HCT116 (cell line): Measurements from ENCODE around the gene REPS1.

ENCODE experiments used
- ATF3 ChIP-seq: IDR thresholded peaks from 2 replicates; pipeline ENCODE4 v1.6.1; 2012
- EGR1 ChIP-seq: IDR thresholded peaks from 2 replicates; pipeline ENCODE4 v1.6.1; 2012; ENCODE audit warnings: low read depth
- EZH2 ChIP-seq: fragments of 200-600 bp; sonication (generic); IDR thresholded peaks from 2 replicates; pipeline ENCODE4 v1.6.1; 2017; ENCODE audit warnings: antibody characterized with exemption, mixed run types
- FOSL1 ChIP-seq: IDR thresholded peaks from 2 replicates; pipeline ENCODE4 v1.6.1; 2012; ENCODE audit warnings: low read depth
- POLR2A ChIP-seq: IDR thresholded peaks from 2 replicates; pipeline ENCODE4 v1.7.0; 2011; ENCODE audit warnings: borderline replicate concordance; ENCODE audit not compliant: insufficient read depth, insufficient read length; ENCODE audit errors: extremely low read depth
- TF ChIP-seq, protein P1 (sequence below), 3 experiments: fragments of 200-600 bp in 1 of 3; sonication (generic) in 1 of 3; IDR thresholded peaks in 2 of 3; conservative IDR thresholded peaks in 1 of 3; 2 replicates each; pipeline ENCODE4 v1.5.1; 2012 to 2017; ENCODE audit warnings: low read depth in 2 of 3, low read length in 2 of 3, antibody characterized with exemption in 1 of 3, borderline replicate concordance in 1 of 3, control low read depth in 1 of 3, mild to moderate bottlenecking in 1 of 3, mixed read lengths in 1 of 3, mixed run types in 1 of 3, moderate library complexity in 1 of 3; ENCODE audit not compliant: insufficient read depth in 1 of 3

DNA sequence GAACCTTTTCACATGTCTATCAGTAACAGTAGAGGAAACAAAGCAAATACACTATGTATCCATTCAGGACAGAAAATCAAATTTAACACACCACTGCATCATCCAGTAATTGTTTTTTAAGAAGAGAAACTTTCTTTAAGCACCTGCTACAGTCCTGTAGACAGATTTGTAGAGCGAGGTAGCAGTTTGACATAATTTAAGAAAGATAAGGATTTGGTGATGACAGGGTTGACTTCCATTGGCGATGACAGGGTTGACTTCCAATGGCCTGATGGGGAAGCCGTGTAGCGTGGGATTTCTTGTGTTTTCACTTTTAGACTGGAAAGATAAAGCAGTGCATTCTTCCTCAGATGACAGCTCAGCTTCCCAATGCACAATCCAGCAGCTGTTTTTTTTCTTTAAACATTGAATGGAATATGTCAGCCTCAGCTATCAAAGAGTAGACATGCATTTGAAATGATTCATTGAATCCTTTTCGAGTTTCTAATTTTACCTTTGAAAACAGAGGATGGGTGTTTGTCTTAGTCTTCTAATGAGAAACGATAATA, 123.6 kb downstream of the REPS1 start:
- TF ChIP-seq, protein P1, sequence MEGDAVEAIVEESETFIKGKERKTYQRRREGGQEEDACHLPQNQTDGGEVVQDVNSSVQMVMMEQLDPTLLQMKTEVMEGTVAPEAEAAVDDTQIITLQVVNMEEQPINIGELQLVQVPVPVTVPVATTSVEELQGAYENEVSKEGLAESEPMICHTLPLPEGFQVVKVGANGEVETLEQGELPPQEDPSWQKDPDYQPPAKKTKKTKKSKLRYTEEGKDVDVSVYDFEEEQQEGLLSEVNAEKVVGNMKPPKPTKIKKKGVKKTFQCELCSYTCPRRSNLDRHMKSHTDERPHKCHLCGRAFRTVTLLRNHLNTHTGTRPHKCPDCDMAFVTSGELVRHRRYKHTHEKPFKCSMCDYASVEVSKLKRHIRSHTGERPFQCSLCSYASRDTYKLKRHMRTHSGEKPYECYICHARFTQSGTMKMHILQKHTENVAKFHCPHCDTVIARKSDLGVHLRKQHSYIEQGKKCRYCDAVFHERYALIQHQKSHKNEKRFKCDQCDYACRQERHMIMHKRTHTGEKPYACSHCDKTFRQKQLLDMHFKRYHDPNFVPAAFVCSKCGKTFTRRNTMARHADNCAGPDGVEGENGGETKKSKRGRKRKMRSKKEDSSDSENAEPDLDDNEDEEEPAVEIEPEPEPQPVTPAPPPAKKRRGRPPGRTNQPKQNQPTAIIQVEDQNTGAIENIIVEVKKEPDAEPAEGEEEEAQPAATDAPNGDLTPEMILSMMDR (IDR thresholded peaks at IDR 0.05 in 2 of 3, conservative IDR thresholded peaks at IDR 0.05 in 1 of 3; ENCODE audit: borderline replicate concordance in 1 of 3, insufficient read depth in 1 of 3, low read depth in 2 of 3, low read length in 2 of 3) = no peak
- TF ChIP-seq EGR1 (no peak), FOSL1 (no peak), POLR2A (no peak), EZH2 (no peak), ATF3 (no peak)
